Measurements from ENCODE around the gene AIRE.
"Not testable (repeated sequence)": the region's sequence is repeated elsewhere in the genome, so short reads cannot be mapped to it uniquely, and the experiment has no call there.

The AIRE gene

DNA sequence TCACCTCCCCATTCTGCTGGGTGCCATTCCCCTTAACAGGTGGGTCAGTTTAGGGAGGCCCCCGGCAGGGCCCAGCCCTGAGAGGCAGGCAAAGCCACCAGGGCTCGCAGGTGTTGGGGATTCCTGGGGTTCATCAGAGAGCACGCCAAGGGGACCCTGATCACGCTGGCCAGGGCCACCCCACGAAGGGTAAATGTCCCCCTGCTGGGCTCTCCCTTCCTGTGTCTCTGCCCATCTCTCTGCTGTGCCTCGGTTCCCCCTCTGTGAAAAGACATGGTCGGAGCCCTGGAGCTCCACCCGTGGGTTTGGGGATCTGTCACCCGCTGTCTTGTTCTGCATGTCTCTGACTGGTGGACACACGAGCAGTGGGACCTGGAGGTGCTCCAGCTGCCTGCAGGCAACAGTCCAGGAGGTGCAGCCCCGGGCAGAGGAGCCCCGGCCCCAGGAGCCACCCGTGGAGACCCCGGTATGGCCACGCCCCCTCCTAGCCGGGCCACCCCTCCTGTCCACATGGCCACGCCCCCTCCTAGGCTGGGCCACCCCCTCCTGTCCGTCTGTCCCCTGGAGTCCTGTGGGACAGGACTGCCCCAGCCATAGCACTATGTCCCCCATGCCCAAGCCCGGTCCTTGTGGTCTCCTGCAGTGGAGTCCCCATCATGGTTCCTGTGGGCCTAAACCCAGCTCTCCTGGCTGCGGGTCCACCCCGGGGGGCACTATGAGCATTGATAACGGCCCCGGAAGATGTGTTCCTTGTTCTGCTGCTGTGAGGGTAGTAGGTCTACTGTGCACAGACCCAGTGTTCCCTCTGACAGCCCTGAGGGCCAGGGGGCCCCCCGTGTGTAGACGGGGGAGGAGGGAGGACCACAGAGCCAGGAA is 6.5 kb downstream of the AIRE start:
- no peak for DNase-seq (ENCODE audit: low spot score)

DNA sequence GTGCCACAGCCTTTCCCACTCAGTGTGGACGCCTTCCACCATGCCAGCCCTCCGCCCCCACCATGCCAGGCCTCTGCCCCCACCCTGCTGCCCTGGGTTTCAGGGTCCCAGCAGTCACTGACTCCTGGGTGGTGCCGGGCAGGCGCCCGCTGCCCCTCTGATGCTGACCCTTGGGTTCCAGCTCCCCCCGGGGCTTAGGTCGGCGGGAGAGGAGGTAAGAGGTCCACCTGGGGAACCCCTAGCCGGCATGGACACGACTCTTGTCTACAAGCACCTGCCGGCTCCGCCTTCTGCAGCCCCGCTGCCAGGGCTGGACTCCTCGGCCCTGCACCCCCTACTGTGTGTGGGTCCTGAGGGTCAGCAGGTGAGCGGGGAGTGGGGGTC is 7.1 kb downstream of the AIRE start:
- no peak for DNase-seq (ENCODE audit: low spot score)

DNA sequence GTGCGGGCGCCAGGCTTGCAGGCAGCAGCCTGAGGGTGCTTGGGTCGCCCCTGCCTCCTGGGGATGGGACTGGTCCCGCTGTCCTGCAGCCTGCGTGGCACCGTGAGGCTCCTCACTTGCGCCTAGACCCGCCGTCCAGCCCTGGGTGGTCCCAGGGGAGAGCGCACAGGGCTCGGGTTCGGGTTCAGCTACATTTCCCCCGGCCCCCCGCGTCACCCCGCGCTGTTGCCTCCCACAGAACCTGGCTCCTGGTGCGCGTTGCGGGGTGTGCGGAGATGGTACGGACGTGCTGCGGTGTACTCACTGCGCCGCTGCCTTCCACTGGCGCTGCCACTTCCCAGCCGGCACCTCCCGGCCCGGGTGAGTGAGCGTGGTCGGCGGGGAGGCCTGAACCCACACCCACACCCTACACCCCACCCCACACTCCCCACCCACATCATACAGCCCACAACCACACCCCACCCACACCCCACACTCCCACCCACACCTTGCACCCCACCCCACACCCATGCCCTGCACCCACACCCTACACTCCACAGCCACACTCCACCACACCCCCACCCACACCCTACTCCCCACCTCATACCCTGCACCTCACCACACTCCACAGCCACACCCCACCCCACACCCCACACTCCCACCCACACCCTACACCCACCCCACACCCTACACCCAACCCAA is 8.0 kb downstream of the AIRE start:
- no peak for DNase-seq (ENCODE audit: low spot score)

DNA sequence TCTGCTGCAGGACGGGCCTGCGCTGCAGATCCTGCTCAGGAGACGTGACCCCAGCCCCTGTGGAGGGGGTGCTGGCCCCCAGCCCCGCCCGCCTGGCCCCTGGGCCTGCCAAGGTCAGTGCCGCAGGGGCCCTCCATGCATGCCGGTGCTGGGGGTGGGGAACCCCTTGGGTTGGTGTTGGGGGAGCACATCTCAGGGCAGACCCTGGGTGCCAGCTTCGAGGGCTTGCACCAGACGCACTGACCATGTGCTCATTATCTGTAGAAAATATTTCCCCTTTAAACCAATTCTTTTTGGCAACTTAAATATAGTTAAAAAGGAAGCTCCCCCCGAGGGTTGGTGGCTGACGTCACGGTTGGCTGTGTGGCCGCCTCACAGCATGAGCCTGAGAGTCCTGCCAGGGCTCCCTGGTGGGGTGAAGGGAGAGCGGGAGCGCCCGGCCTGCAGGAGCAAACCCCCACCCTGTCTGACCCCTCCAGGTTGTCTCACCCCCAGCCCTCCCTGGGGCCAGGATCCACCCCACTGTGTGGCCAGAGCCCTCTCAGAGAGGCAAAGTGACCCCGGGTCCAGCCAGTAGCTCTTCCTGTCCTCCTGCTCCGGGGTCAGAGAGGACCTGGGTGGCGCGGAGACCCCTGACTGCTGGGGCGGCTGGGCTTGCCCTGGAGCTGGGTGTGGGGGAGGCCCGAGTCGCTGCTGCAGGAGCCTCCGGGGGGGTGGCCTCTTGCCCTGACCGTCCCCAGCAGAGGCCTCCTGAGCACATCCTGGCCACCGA is 8.9 kb downstream of the AIRE start:
- DNase-seq (ENCODE audit: low spot score) = no peak

DNA sequence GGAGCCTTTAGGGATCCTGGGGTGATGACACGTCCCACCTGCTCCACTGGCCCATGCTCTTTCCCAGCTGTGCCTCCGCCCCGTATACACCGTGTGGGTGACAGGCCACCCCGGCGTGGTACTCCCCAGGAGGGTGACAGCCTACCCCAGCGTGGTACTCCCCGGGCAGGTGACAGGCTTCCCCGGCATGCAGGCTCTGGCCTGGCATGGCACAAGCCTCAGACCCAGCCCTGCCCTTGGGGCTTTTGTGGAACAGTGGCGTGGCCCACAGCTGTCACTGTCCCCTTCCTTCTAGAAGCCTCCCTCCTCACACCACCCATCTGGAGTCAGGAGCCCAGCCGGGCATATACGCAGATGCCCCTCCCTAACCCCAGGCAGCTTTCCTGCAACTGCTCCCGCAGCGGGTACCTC is 9.5 kb downstream of the AIRE start:
- no peak for DNase-seq (ENCODE audit: low spot score)

DNA sequence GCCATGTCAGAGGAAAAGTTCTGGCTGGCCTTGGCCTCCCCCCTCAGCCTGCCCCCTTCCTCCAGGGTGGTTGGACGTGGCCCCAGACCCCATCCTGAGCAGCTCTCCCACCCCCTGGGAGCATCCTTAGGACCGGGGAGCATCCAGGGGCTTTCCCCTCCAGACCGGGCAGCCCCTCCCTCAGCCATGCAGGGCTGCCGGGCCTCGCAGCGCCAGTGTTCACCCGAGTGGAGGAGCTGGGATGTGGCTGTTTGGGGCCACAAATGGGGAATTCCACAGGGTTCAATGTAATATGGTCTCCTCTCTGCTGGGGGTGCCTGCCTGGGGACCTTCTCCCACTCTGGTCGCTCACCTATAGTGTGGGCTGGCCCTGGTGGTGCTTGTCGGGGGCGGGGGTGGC is 10.0 kb downstream of the AIRE start:
- no peak for DNase-seq (ENCODE audit: low spot score)

DNA sequence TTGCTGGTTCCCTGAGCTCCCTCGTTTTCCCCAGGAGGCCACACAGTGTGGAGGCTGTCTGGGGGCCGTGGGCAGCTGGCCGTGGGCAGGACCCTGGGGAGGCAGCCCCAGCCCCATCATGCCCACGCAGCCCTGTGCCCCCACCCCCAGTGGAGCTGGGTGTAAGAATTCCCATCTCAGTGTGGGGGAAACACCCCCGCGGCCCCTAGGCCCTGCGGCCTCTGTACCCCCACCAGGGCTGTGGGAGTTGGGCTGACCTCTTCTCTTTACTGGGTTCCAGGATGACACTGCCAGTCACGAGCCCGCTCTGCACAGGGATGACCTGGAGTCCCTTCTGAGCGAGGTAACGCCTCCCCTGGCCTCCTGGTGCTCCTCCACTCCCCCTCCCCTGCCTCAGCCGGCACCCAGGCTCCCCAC is 10.4 kb downstream of the AIRE start:
- DNase-seq (ENCODE audit: low spot score) = no peak

DNA sequence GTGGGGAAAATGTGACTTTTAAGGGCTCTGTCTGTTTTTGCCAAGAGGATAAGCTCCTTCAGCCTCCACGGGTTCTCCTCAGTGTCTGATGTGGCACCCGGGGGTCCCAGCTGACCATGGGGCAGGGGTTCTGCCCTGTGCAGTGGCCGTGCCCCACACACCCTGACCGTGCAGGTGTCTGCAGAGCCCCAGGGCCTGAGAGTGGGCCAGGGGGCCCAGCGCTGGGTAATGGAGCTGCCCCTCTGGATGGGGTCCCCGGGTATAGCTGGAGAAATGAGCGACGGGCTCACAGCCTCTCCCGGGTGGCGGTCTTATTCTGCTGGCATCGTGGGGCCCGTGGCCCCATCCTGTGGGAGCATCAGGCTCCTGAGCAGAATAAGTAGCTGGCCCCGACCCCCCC is 11.2 kb downstream of the AIRE start:
- DNase-seq (ENCODE audit: low spot score) = no peak

DNA sequence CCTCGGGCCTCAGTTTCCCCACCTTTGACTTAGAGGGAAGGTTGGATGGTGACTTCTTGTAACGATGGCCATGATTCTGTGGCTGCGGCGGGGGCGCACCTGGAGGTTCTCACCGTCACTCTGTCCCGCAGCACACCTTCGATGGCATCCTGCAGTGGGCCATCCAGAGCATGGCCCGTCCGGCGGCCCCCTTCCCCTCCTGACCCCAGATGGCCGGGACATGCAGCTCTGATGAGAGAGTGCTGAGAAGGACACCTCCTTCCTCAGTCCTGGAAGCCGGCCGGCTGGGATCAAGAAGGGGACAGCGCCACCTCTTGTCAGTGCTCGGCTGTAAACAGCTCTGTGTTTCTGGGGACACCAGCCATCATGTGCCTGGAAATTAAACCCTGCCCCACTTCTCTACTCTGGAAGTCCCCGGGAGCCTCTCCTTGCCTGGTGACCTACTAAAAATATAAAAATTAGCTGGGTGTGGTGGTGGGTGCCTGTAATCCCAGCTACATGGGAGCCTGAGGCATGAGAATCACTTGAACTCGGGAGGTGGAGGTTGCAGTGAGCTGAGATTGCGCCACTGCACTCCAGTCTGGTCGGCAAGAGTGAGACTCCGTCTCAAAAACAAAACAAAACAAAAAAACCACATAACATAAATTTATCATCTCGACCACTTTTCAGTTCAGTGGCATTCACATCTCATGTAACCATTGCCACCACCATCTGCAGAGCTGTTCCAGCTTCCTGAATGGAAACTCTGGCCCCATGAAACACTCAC is 12.0 kb downstream of the AIRE start:
- DNase-seq (ENCODE audit: low spot score) = peak; percentile 89

DNA sequence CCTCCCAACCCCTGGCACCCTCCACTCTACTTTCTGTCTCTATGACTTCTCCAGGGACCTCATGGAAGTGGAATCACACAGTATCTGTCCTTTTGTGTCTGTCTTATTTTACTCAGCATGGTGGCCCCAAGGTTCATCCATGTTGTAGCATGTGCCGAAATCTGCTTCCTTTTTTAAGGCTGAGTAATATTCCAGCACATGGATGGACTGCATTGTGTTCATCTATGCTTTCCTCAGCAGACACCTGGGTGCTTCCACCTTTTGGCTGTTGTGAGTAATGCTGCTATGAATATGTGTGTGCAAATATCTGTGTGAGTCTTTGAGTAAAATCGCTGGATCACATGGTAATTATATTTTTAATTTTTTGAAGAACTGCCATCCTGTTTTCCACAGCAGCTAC is 12.6 kb downstream of the AIRE start:
- DNase-seq (ENCODE audit: low spot score) = no peak

DNA sequence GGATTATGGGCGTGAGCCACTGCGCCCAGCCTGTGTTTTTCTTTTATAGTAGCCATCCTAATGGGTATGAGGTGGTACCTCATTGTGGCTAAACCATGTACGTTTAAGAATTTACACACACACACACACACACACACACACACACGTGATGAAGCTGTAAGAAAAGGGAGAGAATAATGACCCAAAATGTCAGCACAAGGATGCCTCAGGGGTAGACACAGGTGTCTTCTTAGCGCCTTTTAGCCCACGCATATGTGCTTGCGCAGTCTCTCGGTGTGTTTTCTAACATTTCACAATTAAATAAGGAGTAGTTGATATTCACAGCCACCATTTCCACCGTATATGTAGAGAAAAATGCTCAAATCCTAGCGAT is 13.4 kb downstream of the AIRE start:
- no peak for DNase-seq (ENCODE audit: low spot score)

DNA sequence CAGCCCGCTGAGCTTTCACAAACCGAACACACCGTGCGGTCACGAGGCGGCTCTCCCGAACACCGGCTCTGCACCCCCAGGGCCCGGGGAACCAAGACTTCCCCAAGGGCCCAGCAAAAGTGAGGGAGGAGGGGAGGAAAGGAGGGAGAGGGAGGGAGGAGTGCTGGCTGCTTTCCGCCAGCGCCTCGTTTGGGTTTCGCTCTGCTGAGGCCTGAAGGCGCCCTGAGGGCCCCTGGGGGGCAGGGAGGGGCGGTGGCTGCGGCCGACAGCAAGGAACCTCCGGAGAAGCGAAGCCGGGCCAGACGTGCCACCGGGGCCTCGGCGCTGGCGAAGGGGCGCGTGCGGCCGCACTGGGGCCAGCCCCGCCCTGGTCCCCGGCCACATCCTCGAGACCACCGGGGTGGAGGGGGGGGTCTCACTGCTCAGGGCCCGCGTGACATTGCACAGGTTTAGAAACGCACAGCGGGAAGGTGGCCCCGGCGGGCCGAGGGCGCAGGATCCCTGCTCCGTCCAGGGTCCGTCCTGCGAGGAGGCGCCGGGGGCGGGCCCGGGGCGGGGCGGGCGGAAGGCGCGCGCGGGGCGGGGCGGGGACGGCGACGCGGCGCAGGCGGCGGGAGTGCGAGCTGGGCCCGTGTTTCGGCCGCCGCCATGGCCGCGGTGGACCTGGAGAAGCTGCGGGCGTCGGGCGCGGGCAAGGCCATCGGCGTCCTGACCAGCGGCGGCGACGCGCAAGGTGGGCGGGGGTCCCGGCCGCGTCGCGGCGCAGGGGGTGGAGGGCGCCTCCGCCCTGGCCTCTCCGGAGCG is 14.0 kb downstream of the AIRE start, which contains the start of gene PFKL:
Gene PFKL (plus strand): TSS at position 596 of the 804 bp plus-strand sequence. CDS start 53 bp downstream, at position 649.
- peak; percentile 42 for DNase-seq (ENCODE audit: low spot score)

DNA sequence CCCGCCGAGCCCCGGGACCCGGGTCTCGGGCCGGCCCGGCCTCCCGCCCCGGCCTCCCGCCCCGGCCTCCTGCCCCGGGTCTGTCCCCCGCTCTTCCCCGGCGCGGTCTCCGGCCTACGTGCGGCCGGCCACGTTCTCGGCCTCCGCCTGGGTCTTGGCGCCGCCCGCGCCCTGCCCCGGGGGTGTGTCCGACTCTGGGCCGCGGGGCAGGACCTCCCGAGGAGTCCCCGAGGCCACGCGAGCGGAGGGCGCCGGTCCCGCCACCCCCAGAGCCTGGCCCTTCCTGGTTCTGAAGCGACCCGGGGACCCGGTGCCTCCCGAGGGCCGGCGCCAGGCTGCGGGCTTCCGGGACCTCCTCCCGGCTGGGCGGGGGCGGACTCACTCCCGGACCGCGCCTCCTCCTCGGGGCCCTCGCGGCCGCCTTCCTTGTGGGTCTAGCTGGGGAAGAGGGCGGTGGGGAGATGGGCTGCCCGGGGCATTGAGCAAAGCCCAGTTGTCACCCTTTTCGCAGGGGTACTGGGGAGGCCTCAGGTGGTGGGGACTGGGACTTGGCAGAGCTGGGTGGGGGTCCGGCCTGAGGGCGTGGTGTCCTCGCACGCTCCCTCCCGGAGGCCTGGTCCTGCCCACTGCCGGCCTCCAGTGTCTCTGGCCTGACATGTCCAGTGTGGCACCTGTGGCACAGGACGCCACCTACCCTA is 14.7 kb downstream of the AIRE start:
- DNase-seq (ENCODE audit: low spot score) = peak; percentile 55

DNA sequence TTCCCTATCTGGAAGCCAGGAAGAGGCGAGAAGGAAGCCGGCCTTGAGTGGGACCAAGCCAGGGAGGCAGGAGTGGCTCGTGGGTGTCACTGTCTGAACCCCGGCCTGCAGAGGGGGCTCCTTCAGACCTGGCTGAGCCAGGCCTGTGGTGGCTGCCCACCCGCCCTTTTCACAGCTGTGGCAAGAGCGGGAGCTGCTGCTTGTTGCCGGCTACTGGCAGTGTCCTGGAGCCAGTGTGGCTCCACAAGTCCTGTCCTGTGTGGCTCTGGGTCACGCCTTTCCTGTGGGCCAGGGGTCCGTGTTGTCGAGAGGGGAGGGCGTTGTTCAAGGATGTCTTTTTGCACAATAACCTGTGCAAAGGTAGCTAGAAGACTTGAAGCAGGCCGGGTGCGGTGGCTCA is 15.5 kb downstream of the AIRE start:
- DNase-seq (ENCODE audit: low spot score) = no peak

DNA sequence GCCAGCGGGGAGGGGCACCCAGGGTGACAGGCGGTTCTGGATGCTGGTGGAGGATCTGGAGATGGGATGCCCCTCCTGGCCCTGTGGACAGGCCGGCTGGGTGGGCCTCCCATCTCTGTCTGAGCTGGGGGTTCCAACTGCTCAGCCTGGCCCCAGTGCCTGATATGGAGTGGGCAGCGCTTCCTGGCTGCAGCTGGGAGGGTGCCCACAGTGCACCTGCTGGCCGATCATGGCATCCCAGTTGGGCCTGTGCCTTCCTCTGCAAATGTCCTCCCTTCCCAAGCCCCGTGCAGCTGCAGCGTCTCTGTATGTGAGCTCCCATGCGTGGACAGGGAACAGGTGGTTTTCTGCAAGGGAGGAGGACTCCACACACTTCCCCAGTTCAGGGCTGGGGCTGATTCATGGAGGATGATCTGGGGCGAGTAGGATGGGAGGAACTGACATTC is 16.3 kb downstream of the AIRE start:
- DNase-seq (ENCODE audit: low spot score) = no peak

DNA sequence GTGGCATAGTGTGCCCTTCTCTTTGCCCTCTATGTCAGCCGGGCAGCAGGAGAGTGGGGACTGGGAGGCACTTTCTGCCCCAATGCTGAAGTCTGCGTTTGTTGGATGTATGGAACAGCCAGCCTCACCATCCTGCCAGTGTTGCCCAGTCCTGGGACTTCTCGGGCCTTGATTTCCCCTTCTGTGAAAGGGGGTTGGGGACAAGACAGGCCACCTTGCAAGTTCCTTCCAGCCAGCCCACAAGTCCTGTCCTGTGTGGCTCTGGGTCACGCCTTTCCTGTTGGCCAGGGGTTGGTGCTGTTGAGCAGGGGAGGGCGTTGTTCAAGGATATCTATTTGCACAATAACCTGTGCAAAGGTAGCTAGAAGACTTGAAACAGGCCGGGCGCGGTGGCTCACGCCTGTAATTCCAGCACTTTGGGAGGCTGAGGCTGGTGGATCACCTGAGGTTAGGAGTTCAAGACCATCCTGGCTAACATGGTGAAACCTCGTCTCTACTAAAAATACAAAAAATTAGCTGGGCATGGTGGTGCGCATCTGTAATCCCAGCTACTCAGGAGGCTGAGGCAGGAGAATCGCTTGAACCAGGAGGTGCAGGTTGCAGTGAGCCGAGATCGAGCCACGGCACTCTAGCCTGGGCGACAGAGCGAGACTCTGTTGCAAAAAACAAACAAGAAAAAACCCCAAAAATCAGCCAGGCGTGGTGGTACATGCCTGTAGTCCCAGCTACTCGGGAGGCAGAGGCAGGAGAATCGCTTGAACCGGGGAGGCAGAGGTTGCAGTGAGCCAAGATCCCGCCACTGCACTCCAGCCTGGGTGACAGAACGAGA is 17.1 kb downstream of the AIRE start:
- DNase-seq (ENCODE audit: low spot score) = not testable (repeated sequence)

DNA sequence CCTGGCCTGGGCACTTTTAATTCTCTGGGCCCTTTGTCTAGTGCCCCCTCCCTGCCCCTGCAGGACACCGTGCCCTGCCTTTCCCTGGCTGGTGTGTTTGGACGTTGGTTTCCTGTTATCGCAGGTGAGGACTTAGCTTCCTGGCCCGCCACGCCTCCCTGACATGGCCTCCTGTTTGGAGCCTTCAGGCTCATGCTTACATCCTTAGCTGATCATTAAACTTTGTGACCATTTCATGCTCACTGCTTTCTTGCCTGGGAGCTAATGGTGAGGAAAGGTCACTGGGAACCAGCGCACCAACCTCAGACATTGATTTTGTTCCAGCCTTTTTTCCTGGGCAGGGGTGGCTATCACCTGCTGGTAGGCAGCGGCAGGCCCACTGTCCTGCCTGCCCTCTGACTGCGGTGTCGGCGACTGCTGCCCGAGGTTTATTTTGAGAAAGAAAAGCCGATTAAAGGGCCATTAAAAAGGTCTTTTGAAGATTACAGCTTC is 17.9 kb downstream of the AIRE start:
- no peak for DNase-seq (ENCODE audit: low spot score)

DNA sequence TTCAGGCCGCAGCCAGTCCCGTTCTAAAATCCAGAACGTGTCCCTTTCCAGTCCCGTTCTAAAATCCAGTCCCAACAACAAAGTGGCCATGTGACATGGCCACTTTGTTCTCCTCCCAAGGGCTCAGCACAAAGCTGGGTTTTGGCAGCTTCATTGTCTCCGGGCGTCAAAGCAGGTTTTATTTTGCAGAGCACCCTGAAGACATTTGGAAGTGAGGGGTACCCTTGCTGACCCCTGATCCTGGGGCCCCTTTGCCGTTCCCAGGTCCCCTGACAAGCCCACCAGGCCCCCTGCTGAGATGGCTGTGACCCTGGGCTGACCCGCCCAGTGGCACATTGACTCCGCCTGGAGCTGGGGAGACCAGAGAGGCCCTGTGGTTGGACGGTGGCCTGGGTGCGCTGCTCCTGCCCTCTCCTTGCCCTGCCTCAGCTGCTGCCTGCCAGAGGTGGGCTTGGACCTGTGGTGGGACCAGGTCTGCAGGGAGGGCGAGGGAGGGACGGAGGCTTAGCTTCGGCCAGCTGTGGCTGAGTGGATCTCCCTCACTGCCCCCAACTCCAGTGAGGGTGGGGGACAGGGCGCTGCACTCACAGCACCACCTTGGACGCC is 18.4 kb downstream of the AIRE start:
- no peak for DNase-seq (ENCODE audit: low spot score)

DNA sequence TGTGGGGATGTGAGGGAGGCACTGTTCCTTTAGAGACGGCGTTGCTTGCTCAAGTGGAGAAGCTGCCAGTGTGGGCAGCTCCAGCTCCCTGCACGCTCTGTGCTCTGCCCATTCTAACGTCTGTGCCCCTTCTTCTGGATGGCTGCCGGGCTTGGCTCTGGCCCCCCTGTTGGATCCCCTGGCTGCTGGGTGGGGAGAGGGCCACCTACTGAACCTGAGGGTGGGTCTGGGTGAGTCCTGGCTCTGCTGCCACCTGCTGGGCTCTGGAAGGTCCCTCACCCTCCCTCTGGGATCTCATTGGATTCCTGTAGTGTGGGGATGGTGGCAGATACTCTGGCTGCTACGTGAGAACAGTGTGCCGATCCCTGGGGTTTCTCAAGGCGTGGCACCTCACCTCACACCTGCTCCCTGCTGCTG is 19.2 kb downstream of the AIRE start:
- DNase-seq (ENCODE audit: low spot score) = peak; percentile 47
